Activated CD8-positive, alpha-beta memory T cell treated with anti-CD3 and anti-CD28 coated beads, Interleukin-2, amount 10 ng/mL, durations not matched to agents 7 days and 5 days (primary cell): ENCODE results near the gene AUTS2. TPM values are rescaled to one million over a fixed set of nuclear protein-coding genes. Genes with fewer than 3 reads are reported as not detected.
"Not testable (repeated sequence)": the region's sequence is repeated elsewhere in the genome, so short reads cannot be mapped to it uniquely, and the experiment has no call there.

Experiments used
- ATAC-seq: fragments of 150-1000 bp; cut with Tn5 transposase; one replicate; pipeline ENCODE4 v1.10.0; 2021; ENCODE audit warnings: moderate library complexity
- CTCF ChIA-PET: fragments of 350-600 bp; sonication (Branson Sonifier 250); formaldehyde crosslinking; loops from one replicate; lab custom pipeline; 2021; ENCODE audit warnings: antibody characterized with exemption; lab: Charles Lee
- DNase-seq: peaks from one replicate; pipeline ENCODE4 v3.0.0-alpha.2; 2020
- H3K27ac Mint-ChIP-seq: one replicate; pipeline ENCODE4 v1.8.0; 2021; ENCODE audit warnings: mild to moderate bottlenecking, mixed read lengths
- H3K27me3 Mint-ChIP-seq: one replicate; pipeline ENCODE4 v1.8.0; 2021; ENCODE audit warnings: mixed read lengths
- H3K36me3 Mint-ChIP-seq: one replicate; pipeline ENCODE4 v1.8.0; 2021; ENCODE audit warnings: mild to moderate bottlenecking, mixed read lengths
- H3K4me1 Mint-ChIP-seq: one replicate; pipeline ENCODE4 v1.8.0; 2021; ENCODE audit warnings: mixed read lengths
- H3K4me3 Mint-ChIP-seq: one replicate; pipeline ENCODE4 v1.8.0; 2021; ENCODE audit warnings: mild to moderate bottlenecking, moderate library complexity, mixed read lengths
- H3K9me3 Mint-ChIP-seq: one replicate; pipeline ENCODE4 v1.8.0; 2022; ENCODE audit warnings: low read depth, mixed read lengths
- total RNA-seq, 2 experiments: library from RNA; stranded (reverse); gene quantifications; one replicate each; pipeline ENCODE4 v1.2.3, GENCODE V29; 2021

AUTS2 gene
- total RNA-seq, 2 experiments from 2014 or later = 9.5 to 24.4 TPM

- H3K9me3 Mint-ChIP-seq, CTCF ChIA-PET, ATAC-seq, H3K36me3 Mint-ChIP-seq, H3K27ac Mint-ChIP-seq, DNase-seq, H3K4me3 Mint-ChIP-seq, H3K4me1 Mint-ChIP-seq: not testable (repeated sequence)
- peaks cover 42% of the 10 kb centered on the region for H3K27me3 Mint-ChIP-seq
These were observed 996.6 kb downstream of the AUTS2 start for GRCh38 chr7:70594885-70595284.

- ATAC-seq (no peak), DNase-seq (no peak)
- no peaks in the 10 kb centered on the region for H3K36me3 Mint-ChIP-seq
- no peak overlapping the region for H3K27ac Mint-ChIP-seq
- peaks cover 42% of the 10 kb centered on the region for H3K27me3 Mint-ChIP-seq
- H3K4me3 Mint-ChIP-seq = peak overlapping the region; percentile 11
- no peaks in the 10 kb centered on the region for H3K9me3 Mint-ChIP-seq
- CTCF ChIA-PET = no interaction called here
- peaks cover 4% of the 10 kb centered on the region for H3K4me1 Mint-ChIP-seq
These were observed 997.1 kb downstream of the AUTS2 start for GRCh38 chr7:70595370-70595754.

GRCh38 chr7:70595755-70596597 lies 997.7 kb downstream of the AUTS2 start:
- ATAC-seq = peak; percentile 64
- Mint-ChIP-seq H3K9me3 (no peaks in the 10 kb centered on the region), H3K27me3 (peaks cover 42% of the 10 kb centered on the region), H3K4me1 (peaks cover 4% of the 10 kb centered on the region), H3K27ac (no peak overlapping the region), H3K4me3 (peak overlapping the region; percentile 11), H3K36me3 (no peaks in the 10 kb centered on the region)
- DNase-seq = no peak
- CTCF ChIA-PET = no interaction called here

GRCh38 chr7:70596598-70596913 lies 998.3 kb downstream of the AUTS2 start:
- H3K27me3 Mint-ChIP-seq = peaks cover 42% of the 10 kb centered on the region
- peaks cover 2% of the 10 kb centered on the region for H3K36me3 Mint-ChIP-seq
- no peak for ATAC-seq
- H3K4me1 Mint-ChIP-seq = peaks cover 4% of the 10 kb centered on the region
- CTCF ChIA-PET = no interaction called here
- DNase-seq = no peak
- H3K4me3 Mint-ChIP-seq = no peak overlapping the region
- no peak overlapping the region for H3K27ac Mint-ChIP-seq
- peaks cover 2% of the 10 kb centered on the region for H3K9me3 Mint-ChIP-seq

- ATAC-seq (no peak), DNase-seq (no peak)
- Mint-ChIP-seq H3K9me3 (peaks cover 2% of the 10 kb centered on the region), H3K4me1 (peaks cover 4% of the 10 kb centered on the region), H3K27ac (no peak overlapping the region), H3K4me3 (no peak overlapping the region), H3K36me3 (peaks cover 2% of the 10 kb centered on the region), H3K27me3 (peaks cover 42% of the 10 kb centered on the region)
- CTCF ChIA-PET = no interaction called here
These were observed 998.8 kb downstream of the AUTS2 start for GRCh38 chr7:70597066-70597465.

- DNase-seq (no peak), ATAC-seq (no peak)
- CTCF ChIA-PET = no interaction called here
- Mint-ChIP-seq H3K27me3 (peaks cover 42% of the 10 kb centered on the region), H3K4me3 (no peak overlapping the region), H3K9me3 (peaks cover 2% of the 10 kb centered on the region), H3K4me1 (peaks cover 4% of the 10 kb centered on the region), H3K27ac (no peak overlapping the region), H3K36me3 (peaks cover 2% of the 10 kb centered on the region)
These were observed 1000.7 kb downstream of the AUTS2 start for GRCh38 chr7:70598976-70599375.

- Mint-ChIP-seq H3K4me1 (peaks cover 4% of the 10 kb centered on the region), H3K27me3 (peaks cover 38% of the 10 kb centered on the region), H3K36me3 (peaks cover 2% of the 10 kb centered on the region), H3K9me3 (peaks cover 2% of the 10 kb centered on the region), H3K4me3 (no peak overlapping the region), H3K27ac (no peak overlapping the region)
- no peak for ATAC-seq
- CTCF ChIA-PET = no interaction called here
- DNase-seq = no peak
These were observed 1001.3 kb downstream of the AUTS2 start for GRCh38 chr7:70599446-70600190.

GRCh38 chr7:70600993-70601392 lies 1002.7 kb downstream of the AUTS2 start:
- H3K9me3 Mint-ChIP-seq = peaks cover 2% of the 10 kb centered on the region
- CTCF ChIA-PET = no interaction called here
- ATAC-seq = no peak

GRCh38 chr7:70602117-70602516 lies 1003.8 kb downstream of the AUTS2 start:
- Mint-ChIP-seq H3K4me3 (no peak overlapping the region), H3K27me3 (peaks cover 20% of the 10 kb centered on the region), H3K9me3 (peaks cover 2% of the 10 kb centered on the region), H3K4me1 (no peaks in the 10 kb centered on the region), H3K27ac (no peak overlapping the region), H3K36me3 (peaks cover 2% of the 10 kb centered on the region)
- CTCF ChIA-PET = no interaction called here
- ATAC-seq = no peak
- no peak for DNase-seq

More at GRCh38 chr7:70600993-70601392, 1002.7 kb downstream of the AUTS2 start:
- peaks cover 3% of the 10 kb centered on the region for H3K4me1 Mint-ChIP-seq
- peaks cover 27% of the 10 kb centered on the region for H3K27me3 Mint-ChIP-seq
- peaks cover 2% of the 10 kb centered on the region for H3K36me3 Mint-ChIP-seq
- H3K4me3 Mint-ChIP-seq = no peak overlapping the region
- DNase-seq = no peak
- no peak overlapping the region for H3K27ac Mint-ChIP-seq

- no peaks in the 10 kb centered on the region for H3K4me1 Mint-ChIP-seq
- DNase-seq = no peak
- no peak for ATAC-seq
- H3K36me3 Mint-ChIP-seq = no peaks in the 10 kb centered on the region
- peaks cover 10% of the 10 kb centered on the region for H3K27me3 Mint-ChIP-seq
- CTCF ChIA-PET = no interaction called here
- no peak overlapping the region for H3K27ac Mint-ChIP-seq
- no peak overlapping the region for H3K4me3 Mint-ChIP-seq
- no peaks in the 10 kb centered on the region for H3K9me3 Mint-ChIP-seq
These were observed 1009.0 kb downstream of the AUTS2 start for GRCh38 chr7:70607281-70607680.

GRCh38 chr7:70607759-70608158 lies 1009.5 kb downstream of the AUTS2 start:
- H3K4me3 Mint-ChIP-seq = no peak overlapping the region
- CTCF ChIA-PET = no interaction called here
- no peaks in the 10 kb centered on the region for H3K36me3 Mint-ChIP-seq
- peaks cover 10% of the 10 kb centered on the region for H3K27me3 Mint-ChIP-seq
- DNase-seq (no peak), ATAC-seq (no peak)
- no peak overlapping the region for H3K27ac Mint-ChIP-seq
- no peaks in the 10 kb centered on the region for H3K4me1 Mint-ChIP-seq
- H3K9me3 Mint-ChIP-seq = no peaks in the 10 kb centered on the region

- Mint-ChIP-seq H3K4me1 (no peaks in the 10 kb centered on the region), H3K4me3 (no peak overlapping the region), H3K9me3 (no peaks in the 10 kb centered on the region), H3K27me3 (peaks cover 10% of the 10 kb centered on the region), H3K36me3 (no peaks in the 10 kb centered on the region), H3K27ac (no peak overlapping the region)
- DNase-seq (no peak), ATAC-seq (no peak)
- CTCF ChIA-PET = no interaction called here
These were observed 1010.0 kb downstream of the AUTS2 start for GRCh38 chr7:70608229-70608628.

GRCh38 chr7:70612811-70613210 lies 1014.5 kb downstream of the AUTS2 start:
- CTCF ChIA-PET = no interaction called here
- no peak overlapping the region for H3K27ac Mint-ChIP-seq

More at GRCh38 chr7:70612811-70613210, 1014.5 kb downstream of the AUTS2 start:
- Mint-ChIP-seq H3K27me3 (peaks cover 6% of the 10 kb centered on the region), H3K9me3 (no peaks in the 10 kb centered on the region), H3K36me3 (no peaks in the 10 kb centered on the region), H3K4me1 (no peaks in the 10 kb centered on the region), H3K4me3 (no peak overlapping the region)
- no peak for DNase-seq
- no peak for ATAC-seq
